HUDEP-2 (cell line): Measurements from ENCODE around the gene WSCD1.

Experiments used
- DNase-seq, 76 experiments: peaks; one replicate each; lab custom pipeline; 2025; ENCODE audit not compliant: unreplicated experiment in 76 of 76; lab: John Stamatoyannopoulos, UW

Gene WSCD1

DNA sequence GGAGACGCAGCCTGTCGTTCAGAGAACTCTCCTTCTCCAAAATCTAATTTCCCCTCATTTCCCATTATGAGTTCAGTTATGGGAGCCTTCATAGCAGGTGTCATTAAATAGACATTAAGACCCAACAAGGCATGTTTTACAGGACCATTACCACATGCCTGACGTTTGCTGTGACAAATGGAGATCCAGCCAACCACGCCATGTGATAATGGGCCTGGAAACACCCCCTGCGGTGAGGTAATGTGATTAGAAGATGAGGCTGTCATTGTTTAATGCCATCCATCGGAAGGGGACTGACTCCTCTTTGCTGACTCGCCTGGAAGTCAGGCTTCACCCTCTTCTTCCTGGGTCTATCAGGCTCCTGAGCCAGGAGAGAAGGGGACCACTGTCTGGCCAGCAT, 76.9 kb downstream of the WSCD1 start:
- DNase-seq = no peak

DNA sequence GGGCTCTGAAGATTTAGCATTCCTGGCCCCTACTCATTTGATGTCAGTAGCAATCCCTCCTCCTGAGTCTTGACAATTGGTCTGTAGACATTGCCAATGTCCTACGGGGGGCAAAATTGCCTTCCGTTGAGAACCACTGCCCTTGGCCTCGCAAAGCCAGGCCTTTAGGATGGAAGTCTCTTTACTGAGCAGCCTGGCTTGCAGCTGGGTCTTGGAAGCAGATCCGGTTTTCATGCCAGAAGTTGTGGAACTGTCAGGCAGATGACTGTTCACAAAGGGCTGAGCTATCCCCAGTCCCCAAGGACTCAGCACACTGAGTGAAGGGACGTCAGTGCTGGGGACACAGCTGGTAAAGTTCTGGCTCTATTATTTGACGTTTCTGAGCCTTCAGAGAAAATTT, 83.2 kb downstream of the WSCD1 start:
- DNase-seq = no peak

DNA sequence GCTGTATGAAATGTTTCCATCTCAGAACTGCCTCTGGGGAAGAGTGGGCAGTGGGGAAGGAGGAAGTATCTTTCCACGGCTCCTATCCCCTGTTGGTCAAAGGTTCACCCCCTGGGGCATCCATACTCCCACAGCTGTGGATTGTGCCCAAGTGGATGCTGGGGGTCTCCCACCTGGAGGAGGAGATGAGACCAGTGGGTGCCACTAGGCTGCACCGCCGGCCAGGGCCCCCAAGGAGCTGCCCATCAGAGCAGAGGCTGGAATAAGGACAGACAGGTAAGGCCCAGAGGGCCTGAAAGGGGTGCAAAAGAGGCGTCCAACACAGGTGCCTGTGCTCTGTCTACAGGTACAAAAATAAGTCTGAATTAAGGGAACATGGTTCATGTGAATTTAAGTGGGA, 87.5 kb downstream of the WSCD1 start:
- DNase-seq = no peak

DNA sequence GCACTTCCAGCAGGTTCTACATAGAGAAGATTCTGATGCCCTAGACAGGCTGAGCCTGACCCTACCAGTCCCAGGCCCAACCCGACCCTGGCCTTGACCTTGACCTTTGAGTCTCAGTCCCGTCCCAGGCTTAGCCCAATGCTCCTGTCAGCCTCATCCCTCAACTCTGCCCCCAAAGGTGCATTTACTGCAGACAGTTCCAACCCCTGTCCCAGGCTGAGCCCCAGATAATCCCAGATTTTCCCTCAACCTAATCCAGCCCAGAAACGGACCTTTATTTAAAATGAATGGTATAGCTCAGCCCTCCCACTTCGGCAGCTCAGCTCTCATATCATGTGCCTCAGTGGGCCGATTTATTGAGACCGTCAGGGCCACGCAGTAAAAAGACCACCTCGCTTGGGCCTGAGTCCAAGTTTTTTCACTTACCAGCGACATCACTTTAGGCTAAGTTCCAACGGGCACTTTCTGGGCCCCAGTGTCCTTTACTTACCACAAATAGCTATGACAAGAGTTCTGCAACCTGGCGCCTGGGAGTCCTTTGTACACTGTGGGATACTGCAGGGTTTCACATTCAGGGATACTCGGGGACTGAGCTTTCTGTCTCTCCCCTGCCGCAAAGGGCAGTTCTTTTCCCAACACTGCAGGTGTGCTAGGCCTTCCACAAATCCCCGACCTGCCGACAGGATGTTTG, 89.5 kb downstream of the WSCD1 start:
- DNase-seq = no peak

DNA sequence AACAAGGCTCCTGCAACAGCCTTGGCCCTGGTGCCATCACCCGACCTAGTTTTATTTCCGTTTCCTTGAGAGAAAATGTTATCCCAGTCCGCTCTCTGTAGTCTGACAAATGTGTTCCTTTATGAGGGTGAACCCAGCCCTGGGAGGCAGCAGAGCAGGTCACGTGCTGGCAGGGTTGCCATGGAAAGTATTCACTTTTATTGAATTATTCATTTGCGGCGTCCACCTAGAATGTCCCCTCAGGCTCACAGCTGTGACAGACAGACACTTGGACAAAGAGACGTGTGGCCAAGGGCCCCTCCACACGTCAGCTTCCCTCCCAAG, 90.0 kb downstream of the WSCD1 start:
- no peak for DNase-seq

DNA sequence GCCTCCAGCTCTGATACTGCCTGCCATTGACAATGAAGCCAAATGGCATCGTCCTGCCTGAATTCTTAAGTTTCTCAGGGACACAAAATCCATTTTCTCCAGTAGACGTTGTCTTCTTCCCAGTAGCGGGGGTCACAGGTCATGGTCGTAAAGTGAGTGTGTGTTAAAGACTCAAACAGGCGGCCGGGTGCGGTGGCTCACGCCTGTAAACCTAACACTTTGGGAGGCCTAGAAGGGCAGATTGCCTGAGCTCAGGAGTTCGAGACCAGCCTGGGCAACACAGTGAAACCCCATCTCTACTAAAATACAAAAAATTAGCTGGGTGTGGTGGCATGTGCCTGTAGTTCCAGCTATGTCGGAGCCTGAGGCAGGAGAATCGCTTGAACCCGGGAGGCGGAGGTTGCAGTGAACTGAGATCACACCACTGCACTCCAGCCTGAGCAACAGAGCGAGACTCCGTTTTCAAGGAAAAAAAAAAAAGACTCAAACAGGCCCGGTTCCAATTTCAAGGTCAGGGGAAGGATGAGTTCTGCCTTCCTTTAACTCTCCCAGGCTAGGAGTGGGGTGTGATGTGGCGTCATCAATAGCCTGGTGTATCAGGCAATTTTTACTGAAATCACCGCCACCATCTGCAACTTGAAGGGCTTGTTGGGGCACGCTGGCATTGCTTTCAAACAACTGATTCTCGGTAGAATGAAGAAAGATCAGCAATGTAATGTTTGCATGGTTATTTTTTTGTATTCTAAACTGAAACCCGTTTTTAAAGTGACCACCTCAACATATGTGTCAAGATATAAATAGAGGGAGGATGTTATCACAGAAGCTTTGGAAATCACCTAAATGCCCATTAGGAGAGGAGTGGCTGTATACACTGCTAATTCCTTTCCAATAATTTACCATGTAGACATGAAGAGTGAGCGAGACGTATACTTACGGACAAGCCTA, 91.0 kb downstream of the WSCD1 start:
- DNase-seq = no peak

DNA sequence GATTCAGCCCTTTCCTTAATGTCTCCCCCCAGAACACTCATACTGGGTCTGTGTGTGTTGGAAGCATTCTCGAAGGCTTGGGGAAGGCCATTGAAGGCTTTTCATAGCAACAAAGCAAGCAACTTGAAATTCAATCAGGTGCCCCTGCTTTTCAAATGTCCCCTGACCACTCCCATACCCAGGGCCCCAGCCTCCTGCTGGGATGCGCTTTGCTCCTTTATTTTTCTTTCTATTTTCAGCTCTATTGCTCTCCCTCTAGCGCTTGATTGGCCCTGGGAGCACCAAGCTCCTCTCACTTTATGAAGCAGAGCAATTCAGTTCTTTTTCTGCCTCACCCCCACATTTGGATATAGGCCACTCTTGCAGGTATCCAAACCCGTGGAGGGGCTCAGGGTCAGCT, 92.0 kb downstream of the WSCD1 start:
- no peak for DNase-seq

DNA sequence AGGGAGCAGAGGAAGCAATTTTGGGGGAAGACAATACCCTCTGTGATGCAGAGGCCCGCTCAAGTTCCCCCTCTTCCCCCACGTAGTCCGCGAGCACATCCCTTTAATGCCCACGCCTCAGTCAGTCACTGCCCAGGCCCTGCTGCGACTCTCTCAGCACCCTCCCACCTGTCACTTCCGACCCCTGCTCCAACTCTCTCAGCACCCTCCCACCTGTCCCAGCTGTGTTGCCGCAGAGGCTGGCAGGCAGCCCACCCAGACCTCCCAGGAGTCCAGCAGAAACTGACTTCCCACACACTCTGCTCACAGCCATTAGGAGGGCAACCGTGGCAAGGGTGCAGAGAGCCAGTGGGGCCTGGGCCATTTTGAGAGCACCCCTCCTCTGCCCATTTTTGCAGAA, 92.7 kb downstream of the WSCD1 start:
- DNase-seq = no peak

DNA sequence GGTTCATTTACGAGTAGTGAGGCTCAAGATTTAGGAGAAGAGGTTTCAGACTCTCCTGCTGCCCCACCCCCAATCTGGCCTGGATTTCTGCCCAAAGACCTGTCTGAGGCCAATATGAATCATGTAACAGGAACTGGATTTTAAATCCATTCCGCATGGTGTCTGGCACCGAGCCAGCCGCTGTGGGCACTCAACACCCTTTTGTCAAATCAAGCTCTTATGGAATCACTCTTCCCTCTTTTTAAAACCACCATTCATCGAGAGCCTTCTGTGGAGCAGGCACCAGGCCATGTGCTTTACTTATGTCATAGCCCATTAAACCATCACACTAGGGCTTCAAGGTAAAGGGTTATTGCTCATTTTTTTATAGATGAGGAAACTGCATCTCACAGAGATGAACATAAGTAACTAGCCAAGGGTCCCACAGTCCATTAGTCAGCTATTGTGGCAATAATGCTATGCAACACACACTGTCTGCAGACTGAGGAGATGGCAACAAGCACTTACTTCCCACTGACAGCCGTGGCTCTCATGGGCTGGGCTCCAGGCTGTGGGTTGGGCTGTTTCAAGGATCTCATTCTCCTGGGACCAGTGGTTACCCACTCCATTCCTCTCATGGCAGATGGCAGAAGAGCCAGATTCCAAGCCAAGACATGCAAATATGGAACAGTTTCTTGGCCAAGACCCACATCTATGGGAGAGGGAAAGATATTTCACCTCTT, 93.6 kb downstream of the WSCD1 start:
- DNase-seq = no peak

DNA sequence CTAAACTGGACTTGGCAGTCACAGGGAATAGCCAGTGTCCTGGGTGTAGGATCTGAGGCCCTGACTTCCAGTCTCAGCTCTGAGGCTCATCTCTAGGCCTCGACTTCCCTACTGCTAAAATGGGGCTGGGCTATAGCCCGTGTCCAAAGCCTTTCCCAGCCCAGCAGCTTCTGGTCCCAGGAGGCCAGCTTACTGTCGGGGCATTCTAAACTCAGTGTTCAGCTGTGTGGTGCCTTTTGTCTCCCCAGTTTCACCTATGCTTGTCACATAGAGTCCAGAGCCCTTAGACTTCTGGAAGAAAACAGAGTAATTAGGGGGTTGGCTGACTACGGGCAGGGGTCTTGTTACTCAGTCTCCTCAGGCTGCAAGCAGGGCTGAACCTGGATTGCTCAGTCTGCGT, 94.8 kb downstream of the WSCD1 start:
- no peak for DNase-seq

DNA sequence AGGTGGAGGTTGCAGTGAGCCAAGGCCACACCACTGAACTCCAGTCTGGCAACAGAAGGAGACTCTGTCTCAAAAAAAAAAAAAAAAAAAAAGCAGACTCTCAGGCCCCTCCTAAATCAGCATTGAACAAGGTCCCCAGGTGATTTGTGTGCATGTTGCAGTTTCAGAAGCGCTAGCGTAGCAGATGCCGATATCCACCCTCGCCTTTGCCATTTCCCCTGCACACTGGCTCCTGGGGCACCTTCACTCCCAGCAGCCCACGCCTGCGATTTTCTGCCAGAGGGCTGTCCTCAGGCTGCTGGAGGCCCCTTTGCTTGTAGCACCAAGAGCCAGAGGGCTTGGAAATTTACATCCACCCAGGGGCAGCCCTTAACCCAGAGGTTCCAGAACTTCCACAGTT, 95.6 kb downstream of the WSCD1 start:
- DNase-seq = no peak

DNA sequence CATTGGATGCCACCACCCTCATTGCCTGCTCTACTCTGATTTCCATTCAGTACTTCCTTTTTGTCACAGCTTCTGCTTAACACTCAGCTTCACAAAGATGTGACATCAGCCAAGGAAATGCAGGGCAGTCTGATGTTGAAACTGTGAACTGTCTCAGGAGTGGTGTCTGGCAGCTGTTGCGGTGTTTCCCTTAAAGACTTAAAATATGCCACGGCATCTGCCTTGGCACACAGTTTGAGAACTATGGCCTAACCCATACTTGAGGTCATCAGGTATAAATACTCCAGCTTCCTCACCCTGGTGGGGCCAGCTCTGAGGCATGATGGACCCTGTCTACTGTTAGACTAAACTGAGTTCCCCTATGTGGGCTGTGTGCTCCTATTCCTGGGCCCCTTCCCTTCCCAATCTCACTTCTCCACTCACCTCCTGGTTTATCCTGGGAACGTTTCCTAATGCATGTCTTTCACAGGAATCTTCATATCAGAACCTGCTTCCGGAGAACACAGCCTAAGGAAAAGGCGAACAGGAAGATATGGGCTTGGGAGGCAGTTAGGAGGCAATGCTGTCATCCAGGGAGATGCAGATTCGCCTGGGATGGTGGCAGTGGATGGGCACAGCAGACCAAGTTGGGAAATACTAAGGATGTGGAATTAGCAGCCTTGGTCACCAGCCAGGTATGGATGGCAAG, 96.5 kb downstream of the WSCD1 start:
- no peak for DNase-seq

DNA sequence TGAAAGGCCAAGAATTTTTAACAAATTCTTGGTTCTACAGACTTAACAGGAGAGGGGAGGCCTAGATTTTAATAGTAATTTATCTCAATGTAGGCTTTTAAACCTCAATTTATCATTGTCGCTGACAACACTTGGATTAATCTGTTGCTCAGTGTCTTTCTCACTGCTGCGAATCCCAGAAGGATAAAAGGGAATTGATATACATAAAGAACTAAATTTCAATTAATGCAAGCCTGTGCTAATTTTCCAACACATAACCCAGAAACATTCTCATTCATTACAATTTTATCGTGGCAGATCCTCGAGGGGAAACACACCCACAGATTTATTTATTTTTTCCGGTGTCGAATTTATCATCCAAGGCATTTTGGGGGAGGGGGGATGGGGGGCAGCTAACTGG, 98.1 kb downstream of the WSCD1 start:
- no peak for DNase-seq

DNA sequence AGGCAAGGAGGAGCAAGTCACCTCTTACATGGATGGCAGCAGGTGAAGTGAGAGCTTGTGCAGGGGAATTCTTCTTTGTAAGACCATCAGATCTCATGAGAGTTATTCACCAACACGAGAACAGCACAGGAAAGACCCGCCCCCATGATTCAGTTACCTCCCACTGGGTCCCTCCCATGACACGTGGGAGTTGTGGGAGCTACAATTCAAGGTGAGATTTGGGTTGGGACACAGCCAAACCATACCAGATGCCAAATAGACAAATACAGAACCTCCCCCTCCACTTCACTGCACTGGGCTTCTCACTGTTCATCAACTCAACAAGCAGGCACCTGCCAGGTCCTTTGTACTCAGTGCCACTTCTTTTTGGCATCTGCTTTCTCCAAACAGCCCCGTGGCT, 100.2 kb downstream of the WSCD1 start:
- no peak for DNase-seq

DNA sequence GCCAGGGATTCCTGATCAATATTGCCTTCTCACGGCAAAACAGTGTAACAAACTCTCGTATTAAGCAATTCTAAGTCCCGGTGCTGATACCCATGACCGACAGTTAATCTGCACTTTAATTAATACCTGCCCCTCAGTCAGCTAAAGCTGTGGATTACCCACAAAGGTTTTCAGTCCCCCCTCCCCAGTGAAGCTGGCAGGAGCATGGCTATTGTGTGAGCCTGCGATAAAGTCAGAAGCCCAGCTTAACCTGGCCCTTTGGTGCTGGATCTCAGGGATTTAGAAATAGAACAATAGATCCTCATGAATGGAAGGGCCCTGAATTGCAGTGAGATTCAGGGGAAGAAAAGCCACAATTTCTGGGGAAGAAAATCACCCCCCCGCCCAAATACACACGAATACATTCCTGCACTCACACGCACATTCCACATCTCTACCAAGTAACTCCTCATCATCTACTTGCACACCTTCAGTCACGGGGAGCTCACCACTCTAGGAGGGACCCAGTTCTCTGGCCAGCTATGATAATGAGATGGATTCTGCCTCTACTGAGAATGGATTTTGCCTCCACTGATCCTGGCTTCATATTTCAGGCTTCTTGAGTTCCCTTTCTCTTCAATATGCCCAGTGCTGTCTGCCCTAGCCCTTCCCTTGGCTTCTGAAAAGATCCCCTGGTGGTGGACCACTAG, 102.6 kb downstream of the WSCD1 start:
- DNase-seq = no peak

DNA sequence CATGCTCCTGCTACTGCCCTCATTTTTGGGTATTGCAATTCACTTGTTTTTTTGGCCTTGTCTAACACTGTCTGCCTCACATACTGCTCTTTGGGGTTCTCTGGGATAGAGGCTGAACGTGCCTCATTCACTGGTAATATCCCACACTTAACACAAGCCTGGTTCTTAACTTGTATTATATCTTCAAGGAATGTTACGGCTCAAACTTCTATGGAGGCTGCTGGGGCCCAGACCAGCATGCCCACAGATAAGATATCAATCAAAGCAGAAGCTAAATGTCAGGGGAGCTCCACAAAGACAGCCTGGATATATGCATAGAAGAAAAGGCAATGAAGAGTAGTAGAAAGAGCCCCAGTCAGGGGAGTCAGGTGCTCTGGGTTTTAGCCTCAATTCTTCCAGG, 103.5 kb downstream of the WSCD1 start:
- DNase-seq = no peak
